Activated CD8-positive, alpha-beta T cell treated with anti-CD3 and anti-CD28 coated beads for 36 hours (primary cell): ENCODE data around the gene STAT6. TPM values are rescaled to one million over a fixed set of nuclear protein-coding genes. Genes with fewer than 3 reads are reported as not detected.

ENCODE experiments used
- ATAC-seq: fragments of 200-7000 bp; cut with Tn5 transposase; one replicate; pipeline ENCODE4 v1.10.0; 2021; ENCODE audit warnings: mild to moderate bottlenecking, moderate library complexity
- CTCF ChIA-PET: fragments of 350-600 bp; sonication (Branson Sonifier 250); formaldehyde crosslinking; loops from one replicate; lab custom pipeline; 2021; ENCODE audit warnings: antibody characterized with exemption; lab: Charles Lee
- POLR2A ChIA-PET: fragments of 350-600 bp; sonication (Branson Sonifier 250); formaldehyde crosslinking; loops from one replicate; lab custom pipeline; 2021; ENCODE audit warnings: antibody characterized with exemption; lab: Charles Lee
- DNase-seq: peaks from one replicate; pipeline ENCODE4 v3.0.0-alpha.2; 2020
- H3K27ac Mint-ChIP-seq: one replicate; pipeline ENCODE4 v1.8.0; 2021; ENCODE audit warnings: mild to moderate bottlenecking, mixed read lengths
- H3K27me3 Mint-ChIP-seq: one replicate; pipeline ENCODE4 v1.8.0; 2021; ENCODE audit warnings: mixed read lengths
- H3K36me3 Mint-ChIP-seq: one replicate; pipeline ENCODE4 v1.8.0; 2021; ENCODE audit warnings: low read depth, mixed read lengths
- H3K4me1 Mint-ChIP-seq: one replicate; pipeline ENCODE4 v1.8.0; 2021; ENCODE audit warnings: low read depth, mixed read lengths
- H3K4me3 Mint-ChIP-seq: one replicate; pipeline ENCODE4 v1.8.0; 2021; ENCODE audit warnings: mild to moderate bottlenecking, moderate library complexity, mixed read lengths
- H3K9me3 Mint-ChIP-seq: one replicate; pipeline ENCODE4 v1.8.0; 2021; ENCODE audit warnings: mixed read lengths
- intact Hi-C: fragments of 100-400 bp; cut with micrococcal nuclease; formaldehyde crosslinking; loops from one replicate; pipeline ENCODE4 v1.10.0; 2022
- total RNA-seq, 2 experiments: library from RNA; stranded (reverse); gene quantifications; one replicate each; pipeline ENCODE4 v1.2.3, GENCODE V29; 2021
- TF ChIP-seq, protein P1 (sequence below): fragments of 200-600 bp; IDR thresholded peaks from one replicate; pipeline ENCODE4 v1.8.0; 2022; ENCODE audit warnings: antibody characterized with exemption, mild to moderate bottlenecking

The STAT6 gene
- total RNA-seq, 2 experiments from 2014 or later, result 207 to 209 TPM

DNA sequence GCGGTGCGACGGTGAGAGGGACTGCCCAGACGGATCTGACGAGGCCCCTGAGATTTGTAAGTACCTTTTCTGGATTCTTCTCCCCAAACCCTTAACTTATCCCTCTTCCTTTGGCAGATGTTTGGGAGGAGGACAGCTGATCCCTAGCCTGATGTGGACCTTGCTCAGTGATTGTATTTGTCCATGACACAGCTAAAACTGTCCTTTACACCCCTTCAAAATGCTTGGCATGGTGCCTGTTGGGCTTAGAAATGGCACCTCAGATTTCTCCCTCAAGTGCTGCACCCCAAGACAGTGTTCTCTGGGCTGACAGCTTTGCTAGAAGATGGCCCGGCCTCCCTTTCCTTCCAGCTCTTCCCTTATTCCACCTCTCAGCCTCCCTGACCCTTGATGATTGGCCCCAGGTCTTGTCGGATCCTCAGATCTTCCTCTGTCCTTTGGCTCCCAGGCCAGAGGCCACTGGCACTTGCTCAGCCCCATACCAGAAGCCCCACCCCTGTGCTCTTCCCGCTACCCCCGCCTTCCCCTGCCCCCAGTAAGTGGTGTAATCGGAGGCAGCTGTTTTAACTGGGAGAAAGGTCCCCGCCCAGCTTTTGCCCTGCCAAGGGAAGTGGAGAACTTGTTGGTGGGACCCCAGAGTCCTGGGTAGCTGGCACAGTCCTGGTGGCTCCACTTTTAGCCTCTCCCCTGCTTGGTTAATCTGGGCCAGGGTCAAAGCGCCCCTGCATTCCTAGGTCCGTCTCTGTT lies 27.5 kb upstream of the STAT6 start:
- H3K4me1 Mint-ChIP-seq, result peaks cover 7% of the 10 kb centered on the region
- DNase-seq, result no peak
- H3K27ac Mint-ChIP-seq, result no peak overlapping the region
- CTCF ChIA-PET, result interaction anchor here (0.6 to 1.4 kb wide), 2 partner anchors 44 to 131 kb away, joined by 3 read pairs; no protein-coding TSS in a partner anchor
- TF ChIP-seq, protein P1, sequence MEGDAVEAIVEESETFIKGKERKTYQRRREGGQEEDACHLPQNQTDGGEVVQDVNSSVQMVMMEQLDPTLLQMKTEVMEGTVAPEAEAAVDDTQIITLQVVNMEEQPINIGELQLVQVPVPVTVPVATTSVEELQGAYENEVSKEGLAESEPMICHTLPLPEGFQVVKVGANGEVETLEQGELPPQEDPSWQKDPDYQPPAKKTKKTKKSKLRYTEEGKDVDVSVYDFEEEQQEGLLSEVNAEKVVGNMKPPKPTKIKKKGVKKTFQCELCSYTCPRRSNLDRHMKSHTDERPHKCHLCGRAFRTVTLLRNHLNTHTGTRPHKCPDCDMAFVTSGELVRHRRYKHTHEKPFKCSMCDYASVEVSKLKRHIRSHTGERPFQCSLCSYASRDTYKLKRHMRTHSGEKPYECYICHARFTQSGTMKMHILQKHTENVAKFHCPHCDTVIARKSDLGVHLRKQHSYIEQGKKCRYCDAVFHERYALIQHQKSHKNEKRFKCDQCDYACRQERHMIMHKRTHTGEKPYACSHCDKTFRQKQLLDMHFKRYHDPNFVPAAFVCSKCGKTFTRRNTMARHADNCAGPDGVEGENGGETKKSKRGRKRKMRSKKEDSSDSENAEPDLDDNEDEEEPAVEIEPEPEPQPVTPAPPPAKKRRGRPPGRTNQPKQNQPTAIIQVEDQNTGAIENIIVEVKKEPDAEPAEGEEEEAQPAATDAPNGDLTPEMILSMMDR, result no peak
- H3K27me3 Mint-ChIP-seq, result no peaks in the 10 kb centered on the region
- no peaks in the 10 kb centered on the region for H3K36me3 Mint-ChIP-seq
- H3K9me3 Mint-ChIP-seq, result no peaks in the 10 kb centered on the region
- no peak overlapping the region for H3K4me3 Mint-ChIP-seq
- POLR2A ChIA-PET, result interaction anchor here (1.4 kb wide), 1 partner anchor 30 kb away, joined by 6 read pairs; no protein-coding TSS in a partner anchor
- ATAC-seq, result no peak
- intact Hi-C loops, result no loop called here

DNA sequence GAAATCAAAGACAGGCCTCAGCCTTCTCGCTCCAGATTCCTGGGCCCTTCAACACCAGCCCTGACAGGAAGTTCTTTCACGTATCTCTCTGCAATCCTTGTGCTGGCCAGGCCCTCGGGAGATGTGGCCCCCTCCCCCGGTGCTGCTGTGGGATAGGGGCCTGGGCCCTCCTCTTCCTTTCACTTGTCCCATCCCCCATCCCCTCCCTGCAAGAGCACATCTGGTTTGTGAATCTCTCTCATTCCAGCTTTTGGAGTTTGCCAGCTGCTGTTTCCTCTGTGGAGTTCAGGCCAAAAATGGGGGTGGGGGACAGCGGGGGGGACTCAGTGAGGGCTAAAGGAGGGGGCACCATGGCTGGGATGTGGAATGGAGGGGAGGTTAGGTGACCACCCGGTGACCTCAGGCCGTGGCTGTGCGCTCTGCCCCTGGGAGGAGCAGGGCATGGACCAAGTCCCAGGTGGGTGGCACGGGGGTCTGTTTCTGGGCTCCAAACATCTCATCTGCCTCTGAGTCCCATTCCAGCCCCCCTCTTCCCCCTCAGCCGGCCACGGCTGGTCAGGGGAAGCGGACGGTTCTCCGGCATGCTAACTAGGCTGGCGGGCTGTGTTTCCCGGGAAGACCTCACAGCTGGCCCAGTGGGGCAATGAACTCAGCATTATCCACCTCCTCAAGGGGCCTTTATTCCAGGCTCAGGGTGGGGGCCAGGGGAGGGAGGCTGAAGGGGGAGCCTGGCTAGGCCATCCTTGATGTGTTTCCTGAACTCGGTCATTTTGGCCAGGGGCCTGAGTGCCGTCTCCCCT lies 24.6 kb upstream of the STAT6 start:
- ChIA-PET CTCF (interaction anchor here (0.9 to 1.2 kb wide), 2 partner anchors 12 to 15 kb away, joined by 3 read pairs; no protein-coding TSS in a partner anchor), POLR2A (interaction anchor here (0.8 to 0.9 kb wide), 2 partner anchors 8 to 17 kb away, joined by 3 to 4 read pairs; no protein-coding TSS in a partner anchor)
- Mint-ChIP-seq H3K27me3 (no peaks in the 10 kb centered on the region), H3K4me3 (no peak overlapping the region), H3K9me3 (no peaks in the 10 kb centered on the region), H3K27ac (no peak overlapping the region), H3K4me1 (peaks cover 3% of the 10 kb centered on the region), H3K36me3 (no peaks in the 10 kb centered on the region)
- TF ChIP-seq, protein P1, result no peak
- intact Hi-C loops, result no loop called here
- ATAC-seq (no peak), DNase-seq (no peak)

- intact Hi-C loops, result no loop called here
- peaks cover 7% of the 10 kb centered on the region for H3K4me1 Mint-ChIP-seq
- H3K4me3 Mint-ChIP-seq, result no peak overlapping the region
- ATAC-seq (no peak), DNase-seq (no peak)
- CTCF ChIA-PET, result no interaction called here
- H3K36me3 Mint-ChIP-seq, result no peaks in the 10 kb centered on the region
- POLR2A ChIA-PET, result interaction anchor here (0.8 kb wide), 1 partner anchor 17 kb away, joined by 4 read pairs; no protein-coding TSS in a partner anchor
- no peaks in the 10 kb centered on the region for H3K9me3 Mint-ChIP-seq
- TF ChIP-seq, protein P1, result no peak
- H3K27ac Mint-ChIP-seq, result no peak overlapping the region
- H3K27me3 Mint-ChIP-seq, result no peaks in the 10 kb centered on the region
Measured at GRCh38 chr12:57134949-57135348, 23.8 kb upstream of the STAT6 start.

- H3K4me1 Mint-ChIP-seq, result peaks cover 11% of the 10 kb centered on the region
- intact Hi-C loops, result no loop called here
- POLR2A ChIA-PET, result no interaction called here
- ATAC-seq (no peak), DNase-seq (no peak)
- H3K36me3 Mint-ChIP-seq, result no peaks in the 10 kb centered on the region
- CTCF ChIA-PET, result interaction anchor here (1.2 kb wide), 1 partner anchor 10 kb away, joined by 6 read pairs; no protein-coding TSS in a partner anchor
- H3K9me3 Mint-ChIP-seq, result no peaks in the 10 kb centered on the region
- no peaks in the 10 kb centered on the region for H3K27me3 Mint-ChIP-seq
- H3K27ac Mint-ChIP-seq, result no peak overlapping the region
- TF ChIP-seq, protein P1, result no peak
- no peak overlapping the region for H3K4me3 Mint-ChIP-seq
Measured at GRCh38 chr12:57133916-57134315, 22.8 kb upstream of the STAT6 start.
